HepG2 (cell line): ENCODE measurements around the gene NTM.

Experiments used
- CCAR2 ChIP-seq: fragments of 200-400 bp; formaldehyde crosslinking; optimal IDR thresholded peaks from 2 replicates; pipeline ENCODE3; 2018; ENCODE audit warnings: low read depth, mild to moderate bottlenecking, low read length, moderate library complexity
- POLR2A ChIP-seq, 2 experiments: IDR thresholded peaks; 2 replicates each; pipeline ENCODE4 v1.6.1; 2011; ENCODE audit warnings: low read depth in 2 of 2, low read length in 2 of 2, mild to moderate bottlenecking in 1 of 2, moderate library complexity in 1 of 2; ENCODE audit not compliant: insufficient read depth in 1 of 2

- TF ChIP-seq CCAR2 = no peak
- no peak for TF ChIP-seq POLR2A (IDR thresholded peaks at IDR 0.05; ENCODE audit: insufficient read depth in 1 of 2, low read depth in 2 of 2, low read length in 2 of 2)
These were observed 209.5 kb downstream of the NTM start for GRCh38 chr11:131579932-131580387.
